GM21447 (cell line): ENCODE measurements around the gene PROX1.

Experiments
- ATAC-seq: cut with Tn5 transposase; IDR thresholded peaks from one replicate; pipeline ENCODE4 v1.9.1; 2021; ENCODE audit not compliant: unreplicated experiment

PROX1 gene

GRCh38 chr1:213979751-213980586 lies 7.8 kb upstream of the PROX1 start:
- no peak for ATAC-seq

GRCh38 chr1:213980906-213981305 lies 6.9 kb upstream of the PROX1 start:
- ATAC-seq, result no peak

GRCh38 chr1:213982289-213982671 lies 5.5 kb upstream of the PROX1 start:
- ATAC-seq, result no peak

GRCh38 chr1:213982672-213983492 lies 4.9 kb upstream of the PROX1 start:
- ATAC-seq, result no peak

- ATAC-seq, result no peak
Measured at GRCh38 chr1:213983493-213984386, 4.0 kb upstream of the PROX1 start.

GRCh38 chr1:213984387-213985208 lies 3.2 kb upstream of the PROX1 start:
- no peak for ATAC-seq

- no peak for ATAC-seq
Measured at GRCh38 chr1:213985209-213986019, 2.4 kb upstream of the PROX1 start.

- ATAC-seq, result no peak
Measured at GRCh38 chr1:213986020-213986924, 1.5 kb upstream of the PROX1 start.

GRCh38 chr1:213986925-213987250 lies 885 bp upstream of the PROX1 start:
- no peak for ATAC-seq

GRCh38 chr1:213987422-213987926 lies 299 bp upstream of the PROX1 start:
- peak; percentile 71 for ATAC-seq

- ATAC-seq, result no peak
Measured at GRCh38 chr1:213988507-213989001, 781 bp downstream of the PROX1 start.

GRCh38 chr1:213989002-213989855 lies 1.5 kb downstream of the PROX1 start:
- peak; percentile 56 for ATAC-seq

GRCh38 chr1:213993929-213994328 lies 6.2 kb downstream of the PROX1 start:
- no peak for ATAC-seq

GRCh38 chr1:213994888-213995287 lies 7.1 kb downstream of the PROX1 start:
- ATAC-seq, result no peak

GRCh38 chr1:213995603-213996002 lies 7.8 kb downstream of the PROX1 start:
- no peak for ATAC-seq

GRCh38 chr1:213996320-213997037 lies 8.7 kb downstream of the PROX1 start:
- ATAC-seq, result no peak
